Measurements from ENCODE around the gene FBLN7.
"Not testable (repeated sequence)": the region's sequence is repeated elsewhere in the genome, so short reads cannot be mapped to it uniquely, and the experiment has no call there.

FBLN7 gene

DNA sequence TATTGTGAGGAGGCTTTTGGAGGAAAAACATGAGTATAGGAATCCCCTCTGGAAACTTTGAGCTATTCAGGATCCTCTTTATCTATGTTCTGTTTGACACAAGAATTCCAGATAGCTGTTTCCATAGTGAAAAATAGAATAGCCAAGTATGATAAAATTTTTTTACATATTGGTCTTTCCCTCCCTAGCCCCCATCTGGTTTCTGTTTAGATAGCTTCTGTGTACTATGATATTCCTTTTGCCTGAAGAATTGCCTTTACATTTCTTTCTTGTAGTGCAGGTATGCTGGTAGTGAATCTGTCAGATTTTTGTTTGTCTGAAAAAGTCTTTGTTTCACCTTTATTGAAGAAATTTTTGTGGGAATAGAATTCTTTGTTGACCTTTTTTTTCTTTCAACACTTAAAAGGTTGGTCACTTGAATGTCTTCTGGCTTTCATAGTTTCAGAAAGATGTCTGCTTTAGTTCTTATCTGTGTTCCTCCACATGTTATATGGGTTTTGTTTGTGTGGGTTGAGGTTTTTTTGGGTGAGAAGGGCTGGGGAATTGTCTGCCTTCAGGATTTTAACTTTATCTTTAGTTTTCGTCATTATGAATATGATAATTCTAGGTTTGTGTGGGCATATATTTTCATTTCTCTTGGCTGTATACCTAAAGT lies 29.9 kb upstream of the FBLN7 start:
- TF ChIP-seq CTCF (IDR thresholded peaks at IDR 0.05; ENCODE audit: insufficient read depth, low read depth, low read length, missing control alignments): no peak
- no peak overlapping the region for H3K4me3 ChIP-seq (ENCODE audit: low read depth, low read length)
- DNase-seq (ENCODE audit: low read depth): no peak

- TF ChIP-seq CTCF (IDR thresholded peaks at IDR 0.05; ENCODE audit: insufficient read depth, low read depth, low read length, missing control alignments): no peak
- no peak for DNase-seq (ENCODE audit: low read depth)
Observed at GRCh38 chr2:112109278-112109677, 28.9 kb upstream of the FBLN7 start.

GRCh38 chr2:112110966-112111365 lies 27.2 kb upstream of the FBLN7 start:
- no peak overlapping the region for H3K4me3 ChIP-seq (ENCODE audit: low read depth, low read length)
- no peak for TF ChIP-seq CTCF (IDR thresholded peaks at IDR 0.05; ENCODE audit: insufficient read depth, low read depth, low read length, missing control alignments)
- DNase-seq (ENCODE audit: low read depth): no peak

More at GRCh38 chr2:112109278-112109677, 28.9 kb upstream of the FBLN7 start:
- H3K4me3 ChIP-seq (ENCODE audit: low read depth, low read length): no peak overlapping the region

DNA sequence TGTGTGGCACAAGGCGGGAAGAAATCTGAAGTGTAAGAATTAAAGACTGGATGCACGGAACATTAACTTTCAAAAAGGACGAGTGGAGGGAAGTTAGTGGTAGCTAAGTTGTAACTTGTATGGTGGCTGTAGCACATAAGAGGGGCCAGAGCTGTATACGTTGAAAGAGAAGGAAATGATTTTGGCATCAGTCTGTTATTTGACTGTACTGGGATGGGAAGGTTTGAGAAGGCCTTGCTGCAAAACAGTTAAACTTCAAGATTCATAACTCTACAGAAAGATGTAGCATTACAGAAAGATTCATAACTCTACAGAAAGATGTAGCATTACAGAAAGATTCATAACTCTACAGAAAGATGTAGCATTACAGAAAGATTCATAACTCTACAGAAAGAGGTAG lies 24.8 kb upstream of the FBLN7 start:
- not testable (repeated sequence) for DNase-seq (ENCODE audit: low read depth); H3K4me3 ChIP-seq (ENCODE audit: low read depth, low read length)

DNA sequence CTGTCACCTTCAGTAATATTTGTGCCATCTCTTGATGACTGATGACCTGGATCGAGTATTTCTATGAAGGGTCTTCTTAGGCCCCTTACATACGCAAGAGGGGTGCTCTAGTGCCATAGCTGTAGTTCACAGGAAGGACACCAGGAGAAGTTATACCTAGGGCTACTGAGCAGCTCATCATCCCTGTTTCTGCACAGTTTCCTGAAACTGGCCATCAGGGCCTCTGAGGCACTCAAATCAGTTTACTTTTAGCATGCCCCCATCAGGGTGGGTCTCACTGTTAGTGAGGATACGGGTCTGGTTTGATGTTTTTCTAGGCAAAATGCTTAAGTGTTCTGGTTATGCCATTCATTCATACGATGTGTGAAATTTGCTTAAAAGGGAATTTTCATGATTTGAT lies 20.0 kb upstream of the FBLN7 start:
- DNase-seq (ENCODE audit: low read depth): no peak
- no peak overlapping the region for H3K4me3 ChIP-seq (ENCODE audit: low read depth, low read length)
- TF ChIP-seq CTCF (IDR thresholded peaks at IDR 0.05; ENCODE audit: insufficient read depth, low read depth, low read length, missing control alignments): no peak

DNA sequence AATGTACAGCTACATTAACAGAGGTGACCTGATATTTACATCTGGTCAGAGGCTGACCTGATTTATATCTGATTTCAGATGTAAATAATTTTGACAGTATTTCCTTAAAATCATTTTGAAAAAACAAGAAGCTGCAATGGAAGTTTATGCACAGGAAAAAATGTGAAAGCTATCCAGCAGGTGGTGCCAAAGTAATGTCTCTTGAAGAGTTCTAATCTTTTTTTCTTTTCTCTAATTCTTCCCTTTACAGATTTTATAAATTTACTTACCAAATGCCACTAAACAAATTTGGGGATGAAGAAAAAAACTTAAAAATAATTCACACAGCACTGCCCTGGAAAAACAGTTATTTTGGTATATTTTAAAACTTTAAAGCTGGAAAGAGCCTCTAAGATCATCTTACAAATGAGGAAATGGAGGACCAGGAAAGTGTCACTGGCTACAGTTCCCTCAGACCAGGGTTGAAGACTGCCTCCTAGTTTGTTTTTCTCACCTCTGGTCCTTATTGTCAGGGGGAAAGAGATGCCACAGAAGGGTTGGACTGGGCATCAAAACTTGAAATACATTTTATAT lies 16.4 kb upstream of the FBLN7 start:
- peak; percentile 52 for DNase-seq (ENCODE audit: low read depth)
- peak; percentile 41 for TF ChIP-seq CTCF (IDR thresholded peaks at IDR 0.05; ENCODE audit: insufficient read depth, low read depth, low read length, missing control alignments)
- no peak overlapping the region for H3K4me3 ChIP-seq (ENCODE audit: low read depth, low read length)

- DNase-seq (ENCODE audit: low read depth): no peak
- no peak overlapping the region for H3K4me3 ChIP-seq (ENCODE audit: low read depth, low read length)
- TF ChIP-seq CTCF (IDR thresholded peaks at IDR 0.05; ENCODE audit: insufficient read depth, low read depth, low read length, missing control alignments): no peak
Observed at GRCh38 chr2:112129060-112129459, 9.1 kb upstream of the FBLN7 start.

All from GM12865 (cell line).